HG03442 (cell line): ENCODE data around the gene LZIC.
A peak's percentile ranks its signal among the peaks of the same experiment; 100 is the strongest.

Source experiments
- ATAC-seq: cut with Tn5 transposase; IDR thresholded peaks from one replicate; pipeline ENCODE4 v1.9.1; 2021; ENCODE audit warnings: mild to moderate bottlenecking, moderate library complexity; ENCODE audit not compliant: unreplicated experiment

LZIC gene

GRCh38 chr1:9910423-9911178 lies 32.6 kb downstream of the LZIC start:
- peak; percentile 93 for ATAC-seq

- peak; percentile 72 for ATAC-seq
These were observed 33.1 kb downstream of the LZIC start, which contains the start of gene CTNNBIP1 for GRCh38 chr1:9910076-9910422. Gene CTNNBIP1, minus strand, starts transcription at chr1:9910269. Its CDS starts 38,205 bp downstream, at chr1:9872064.

GRCh38 chr1:9909234-9910046 lies 33.8 kb downstream of the LZIC start:
- ATAC-seq: peak; percentile 6

GRCh38 chr1:9908871-9909233 lies 34.3 kb downstream of the LZIC start:
- no peak for ATAC-seq

- ATAC-seq: no peak
These were observed 35.8 kb downstream of the LZIC start for GRCh38 chr1:9907441-9907840.

- no peak for ATAC-seq
These were observed 36.7 kb downstream of the LZIC start for GRCh38 chr1:9906466-9906865.

GRCh38 chr1:9905010-9905409 lies 38.2 kb downstream of the LZIC start:
- ATAC-seq: no peak

GRCh38 chr1:9904596-9904995 lies 38.6 kb downstream of the LZIC start:
- ATAC-seq: no peak

GRCh38 chr1:9903801-9904527 lies 39.2 kb downstream of the LZIC start:
- ATAC-seq: no peak

- ATAC-seq: no peak
These were observed 41.1 kb downstream of the LZIC start for GRCh38 chr1:9902060-9902452.

GRCh38 chr1:9901148-9902059 lies 41.8 kb downstream of the LZIC start:
- no peak for ATAC-seq

GRCh38 chr1:9900142-9901043 lies 42.8 kb downstream of the LZIC start:
- ATAC-seq: no peak

- ATAC-seq: no peak
These were observed 49.1 kb downstream of the LZIC start for GRCh38 chr1:9894115-9894514.

- ATAC-seq: no peak
These were observed 50.3 kb downstream of the LZIC start for GRCh38 chr1:9892563-9893528.

- ATAC-seq: no peak
These were observed 52.0 kb downstream of the LZIC start for GRCh38 chr1:9891207-9891606.

GRCh38 chr1:9890224-9890731 lies 52.9 kb downstream of the LZIC start:
- no peak for ATAC-seq

- no peak for ATAC-seq
These were observed 53.8 kb downstream of the LZIC start for GRCh38 chr1:9889411-9889810.

GRCh38 chr1:9888886-9889285 lies 54.3 kb downstream of the LZIC start:
- no peak for ATAC-seq
